ENCODE measurements around the gene COL8A2. TPM values are rescaled to one million over a fixed set of nuclear protein-coding genes. Genes with fewer than 3 reads are reported as not detected.

The COL8A2 gene
- polyA plus RNA-seq, 1 donor from 2014 or later = not detected

DNA sequence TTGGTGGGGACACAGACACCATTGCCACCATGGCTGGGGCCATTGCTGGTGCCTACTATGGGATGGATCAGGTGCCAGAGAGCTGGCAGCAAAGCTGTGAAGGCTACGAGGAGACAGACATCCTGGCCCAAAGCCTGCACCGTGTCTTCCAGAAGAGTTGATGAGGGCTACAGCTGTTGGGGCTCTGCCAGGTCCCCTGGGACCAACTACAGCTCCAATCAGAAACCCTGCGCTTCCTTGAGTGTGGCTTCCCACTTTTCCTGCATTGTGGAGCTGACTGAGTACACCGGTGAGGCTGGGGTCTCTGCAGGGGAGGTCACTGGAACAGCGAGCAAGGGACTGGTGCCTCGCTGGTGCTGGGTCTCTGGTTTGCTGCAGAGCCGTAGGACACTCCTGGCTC, 31.8 kb downstream of the COL8A2 start:
- Histone ChIP-seq H3K27ac (ENCODE audit: low read length) (no peak overlapping the region), H3K9ac (ENCODE audit: low read length) (no peak overlapping the region), H3K36me3 (ENCODE audit: insufficient read depth, low read length) (no peaks in the 10 kb centered on the region)

DNA sequence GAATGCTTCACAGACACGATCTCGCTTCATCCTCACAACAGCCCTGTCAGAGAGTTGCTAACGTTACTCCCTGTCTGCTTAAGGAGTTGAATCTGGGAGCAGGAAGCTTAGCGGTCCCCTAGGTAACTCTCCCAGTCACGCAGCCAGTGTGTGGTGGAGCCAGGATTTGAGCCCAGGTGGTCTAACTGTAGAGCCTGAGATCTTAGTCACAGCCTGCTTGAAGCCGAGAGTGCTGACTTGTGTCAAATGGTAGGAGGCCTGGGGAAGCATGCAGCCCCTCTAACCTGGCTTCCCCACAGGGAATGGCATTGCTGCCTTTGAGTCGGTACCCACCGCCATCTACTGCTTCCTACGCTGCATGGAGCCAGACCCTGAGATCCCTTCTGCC, 32.2 kb downstream of the COL8A2 start:
- Histone ChIP-seq H2AFZ (ENCODE audit: low read depth, low read length) (no peak overlapping the region), H3K4me2 (ENCODE audit: low read length) (no peak overlapping the region), H3K27me3 (ENCODE audit: insufficient read depth, low read depth, low read length) (no peaks in the 10 kb centered on the region), H3K4me3 (ENCODE audit: low read length) (no peak overlapping the region), H3K79me2 (replicated peaks; ENCODE audit: insufficient read depth, low read length) (peaks cover 16% of the 10 kb centered on the region), H3K9me3 (ENCODE audit: low read length) (no peaks in the 10 kb centered on the region), H3K9ac (ENCODE audit: low read length) (no peak overlapping the region), H3K9me2 (ENCODE audit: insufficient read depth, low read length) (no peaks in the 10 kb centered on the region), H4K20me1 (ENCODE audit: insufficient read depth) (no peaks in the 10 kb centered on the region), H3K36me3 (ENCODE audit: insufficient read depth, low read length) (no peaks in the 10 kb centered on the region), H3F3A (ENCODE audit: insufficient read depth, low read length, poor library complexity, severe bottlenecking) (no peaks in the 10 kb centered on the region), H3K27ac (ENCODE audit: low read length) (no peak overlapping the region)
- TF ChIP-seq TAF1 (IDR thresholded peaks at IDR 0.05; ENCODE audit: low read depth) (no peak), POLR2AphosphoS5 (IDR thresholded peaks at IDR 0.05) (no peak), EP300 (conservative IDR thresholded peaks at IDR 0.05; ENCODE audit: poor library complexity, severe bottlenecking) (no peak), SMC3 (conservative IDR thresholded peaks at IDR 0.05; ENCODE audit: poor library complexity) (no peak), RAD21 (conservative IDR thresholded peaks at IDR 0.05) (no peak), EZH2 (IDR thresholded peaks at IDR 0.05; ENCODE audit: borderline replicate concordance, insufficient read depth, low read length, poor library complexity, severe bottlenecking) (no peak), MXI1 (conservative IDR thresholded peaks at IDR 0.05; ENCODE audit: poor library complexity, severe bottlenecking) (no peak)
- TF ChIP-seq, protein P1, sequence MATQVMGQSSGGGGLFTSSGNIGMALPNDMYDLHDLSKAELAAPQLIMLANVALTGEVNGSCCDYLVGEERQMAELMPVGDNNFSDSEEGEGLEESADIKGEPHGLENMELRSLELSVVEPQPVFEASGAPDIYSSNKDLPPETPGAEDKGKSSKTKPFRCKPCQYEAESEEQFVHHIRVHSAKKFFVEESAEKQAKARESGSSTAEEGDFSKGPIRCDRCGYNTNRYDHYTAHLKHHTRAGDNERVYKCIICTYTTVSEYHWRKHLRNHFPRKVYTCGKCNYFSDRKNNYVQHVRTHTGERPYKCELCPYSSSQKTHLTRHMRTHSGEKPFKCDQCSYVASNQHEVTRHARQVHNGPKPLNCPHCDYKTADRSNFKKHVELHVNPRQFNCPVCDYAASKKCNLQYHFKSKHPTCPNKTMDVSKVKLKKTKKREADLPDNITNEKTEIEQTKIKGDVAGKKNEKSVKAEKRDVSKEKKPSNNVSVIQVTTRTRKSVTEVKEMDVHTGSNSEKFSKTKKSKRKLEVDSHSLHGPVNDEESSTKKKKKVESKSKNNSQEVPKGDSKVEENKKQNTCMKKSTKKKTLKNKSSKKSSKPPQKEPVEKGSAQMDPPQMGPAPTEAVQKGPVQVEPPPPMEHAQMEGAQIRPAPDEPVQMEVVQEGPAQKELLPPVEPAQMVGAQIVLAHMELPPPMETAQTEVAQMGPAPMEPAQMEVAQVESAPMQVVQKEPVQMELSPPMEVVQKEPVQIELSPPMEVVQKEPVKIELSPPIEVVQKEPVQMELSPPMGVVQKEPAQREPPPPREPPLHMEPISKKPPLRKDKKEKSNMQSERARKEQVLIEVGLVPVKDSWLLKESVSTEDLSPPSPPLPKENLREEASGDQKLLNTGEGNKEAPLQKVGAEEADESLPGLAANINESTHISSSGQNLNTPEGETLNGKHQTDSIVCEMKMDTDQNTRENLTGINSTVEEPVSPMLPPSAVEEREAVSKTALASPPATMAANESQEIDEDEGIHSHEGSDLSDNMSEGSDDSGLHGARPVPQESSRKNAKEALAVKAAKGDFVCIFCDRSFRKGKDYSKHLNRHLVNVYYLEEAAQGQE (IDR thresholded peaks at IDR 0.05; ENCODE audit: borderline replicate concordance) = no peak
- TF ChIP-seq, protein P2, sequence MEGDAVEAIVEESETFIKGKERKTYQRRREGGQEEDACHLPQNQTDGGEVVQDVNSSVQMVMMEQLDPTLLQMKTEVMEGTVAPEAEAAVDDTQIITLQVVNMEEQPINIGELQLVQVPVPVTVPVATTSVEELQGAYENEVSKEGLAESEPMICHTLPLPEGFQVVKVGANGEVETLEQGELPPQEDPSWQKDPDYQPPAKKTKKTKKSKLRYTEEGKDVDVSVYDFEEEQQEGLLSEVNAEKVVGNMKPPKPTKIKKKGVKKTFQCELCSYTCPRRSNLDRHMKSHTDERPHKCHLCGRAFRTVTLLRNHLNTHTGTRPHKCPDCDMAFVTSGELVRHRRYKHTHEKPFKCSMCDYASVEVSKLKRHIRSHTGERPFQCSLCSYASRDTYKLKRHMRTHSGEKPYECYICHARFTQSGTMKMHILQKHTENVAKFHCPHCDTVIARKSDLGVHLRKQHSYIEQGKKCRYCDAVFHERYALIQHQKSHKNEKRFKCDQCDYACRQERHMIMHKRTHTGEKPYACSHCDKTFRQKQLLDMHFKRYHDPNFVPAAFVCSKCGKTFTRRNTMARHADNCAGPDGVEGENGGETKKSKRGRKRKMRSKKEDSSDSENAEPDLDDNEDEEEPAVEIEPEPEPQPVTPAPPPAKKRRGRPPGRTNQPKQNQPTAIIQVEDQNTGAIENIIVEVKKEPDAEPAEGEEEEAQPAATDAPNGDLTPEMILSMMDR (IDR thresholded peaks at IDR 0.05; ENCODE audit: poor library complexity, severe bottlenecking) = no peak

More for the DNA sequence above, 31.8 kb downstream of the COL8A2 start:
- Histone ChIP-seq H3K9me2 (ENCODE audit: insufficient read depth, low read length) (no peaks in the 10 kb centered on the region), H3K79me2 (replicated peaks; ENCODE audit: insufficient read depth, low read length) (peaks cover 16% of the 10 kb centered on the region), H3K4me3 (ENCODE audit: low read length) (no peak overlapping the region), H3F3A (ENCODE audit: insufficient read depth, low read length, poor library complexity, severe bottlenecking) (no peaks in the 10 kb centered on the region), H3K9me3 (ENCODE audit: low read length) (no peaks in the 10 kb centered on the region), H4K20me1 (ENCODE audit: insufficient read depth) (no peaks in the 10 kb centered on the region), H3K4me2 (ENCODE audit: low read length) (no peak overlapping the region), H2AFZ (ENCODE audit: low read depth, low read length) (no peak overlapping the region), H3K27me3 (ENCODE audit: insufficient read depth, low read depth, low read length) (no peaks in the 10 kb centered on the region)
- TF ChIP-seq EZH2 (IDR thresholded peaks at IDR 0.05; ENCODE audit: borderline replicate concordance, insufficient read depth, low read length, poor library complexity, severe bottlenecking) (no peak), TAF1 (IDR thresholded peaks at IDR 0.05; ENCODE audit: low read depth) (no peak), SMC3 (conservative IDR thresholded peaks at IDR 0.05; ENCODE audit: poor library complexity) (no peak), MXI1 (conservative IDR thresholded peaks at IDR 0.05; ENCODE audit: poor library complexity, severe bottlenecking) (no peak), RAD21 (conservative IDR thresholded peaks at IDR 0.05) (no peak), POLR2AphosphoS5 (IDR thresholded peaks at IDR 0.05) (no peak), EP300 (conservative IDR thresholded peaks at IDR 0.05; ENCODE audit: poor library complexity, severe bottlenecking) (no peak)
- TF ChIP-seq, protein P2 (IDR thresholded peaks at IDR 0.05; ENCODE audit: poor library complexity, severe bottlenecking) = no peak
- TF ChIP-seq, protein P1 (IDR thresholded peaks at IDR 0.05; ENCODE audit: borderline replicate concordance) = no peak

Measured in neural cell (in vitro differentiated cells).